ENCODE data around the gene KIRREL3.
A peak's percentile ranks its signal among the peaks of the same experiment; 100 is the strongest.

The KIRREL3 gene

GRCh38 chr11:126466236-126467045 lies 534.1 kb downstream of the KIRREL3 start:
- no peak for DNase-seq (ENCODE audit: low spot score)

GRCh38 chr11:126465573-126466188 lies 534.9 kb downstream of the KIRREL3 start:
- no peak for DNase-seq (ENCODE audit: low spot score)

GRCh38 chr11:126464796-126465195 lies 535.8 kb downstream of the KIRREL3 start:
- DNase-seq (ENCODE audit: low spot score), result no peak

GRCh38 chr11:126462422-126462821 lies 538.1 kb downstream of the KIRREL3 start:
- no peak for DNase-seq (ENCODE audit: low spot score)

- DNase-seq (ENCODE audit: low spot score), result no peak
These were observed 538.6 kb downstream of the KIRREL3 start for GRCh38 chr11:126461996-126462395.

GRCh38 chr11:126461096-126461440 lies 539.5 kb downstream of the KIRREL3 start:
- no peak for DNase-seq (ENCODE audit: low spot score)

- no peak for DNase-seq (ENCODE audit: low spot score)
These were observed 540.0 kb downstream of the KIRREL3 start for GRCh38 chr11:126460417-126461095.

- no peak for DNase-seq (ENCODE audit: low spot score)
These were observed 540.8 kb downstream of the KIRREL3 start for GRCh38 chr11:126459691-126460281.

GRCh38 chr11:126457817-126458216 lies 542.8 kb downstream of the KIRREL3 start:
- DNase-seq (ENCODE audit: low spot score), result no peak

- no peak for DNase-seq (ENCODE audit: low spot score)
These were observed 543.6 kb downstream of the KIRREL3 start for GRCh38 chr11:126456783-126457542.

GRCh38 chr11:126456089-126456488 lies 544.5 kb downstream of the KIRREL3 start:
- no peak for DNase-seq (ENCODE audit: low spot score)

GRCh38 chr11:126452241-126453101 lies 548.1 kb downstream of the KIRREL3 start:
- no peak for DNase-seq (ENCODE audit: low spot score)

GRCh38 chr11:126451211-126451802 lies 549.3 kb downstream of the KIRREL3 start:
- no peak for DNase-seq (ENCODE audit: low spot score)

- DNase-seq (ENCODE audit: low spot score), result no peak
These were observed 549.8 kb downstream of the KIRREL3 start for GRCh38 chr11:126450806-126451205.

GRCh38 chr11:126450198-126450597 lies 550.4 kb downstream of the KIRREL3 start:
- no peak for DNase-seq (ENCODE audit: low spot score)

GRCh38 chr11:126446581-126446980 lies 554.0 kb downstream of the KIRREL3 start:
- DNase-seq (ENCODE audit: low spot score), result no peak

GRCh38 chr11:126444072-126444471 lies 556.5 kb downstream of the KIRREL3 start:
- DNase-seq (ENCODE audit: low spot score), result no peak

GRCh38 chr11:126443120-126443519 lies 557.5 kb downstream of the KIRREL3 start:
- no peak for DNase-seq (ENCODE audit: low spot score)

GRCh38 chr11:126440792-126441514 lies 559.6 kb downstream of the KIRREL3 start:
- peak; percentile 93 for DNase-seq (ENCODE audit: low spot score)

- no peak for DNase-seq (ENCODE audit: low spot score)
These were observed 560.3 kb downstream of the KIRREL3 start for GRCh38 chr11:126440276-126440675.
